ENCODE results near the gene ZBTB7A. TPM values are rescaled to one million over a fixed set of nuclear protein-coding genes. Genes with fewer than 3 reads are reported as not detected.

ZBTB7A gene
- total and polyA plus RNA-seq, 12 donors: 4.5 to 77.2 (median 47.1) TPM

- peaks cover 57 to 66% of the 10 kb centered on the region in 2 donors for H3K4me1 ChIP-seq (replicated peaks in 1 of 2)
- no peaks in the 10 kb centered on the region for H3K36me3 ChIP-seq (replicated peaks in 1 of 2)
- WGBS, 4 donors: 6 to 25% (median 19%) methylated on average over 14 to 31 of the region's 31 CpGs
- H3K27me3 ChIP-seq: no peaks in the 10 kb centered on the region
- peak overlapping the region in 3 of 4 donors; percentile 81 to 99 (median 93) for H3K4me3 ChIP-seq
- DNase-seq: peak in 6 of 7 donors; percentile 56 to 69 (median 60)
- TF ChIP-seq CTCF (IDR thresholded peaks at IDR 0.05) (no peak), POLR2A (IDR thresholded peaks at IDR 0.05) (peak in 1 of 2 donors; percentile 36)
- no peaks in the 10 kb centered on the region for H3K9me3 ChIP-seq (replicated peaks in 1 of 3)
- H3K27ac ChIP-seq: peak overlapping the region; percentile 69 to 98 (median 90)
- intact Hi-C loops (cut with DNase I): loop anchor here in 1 of 2 donors (5.0 kb wide), 1 partner anchor 51 kb away; no protein-coding TSS in a partner anchor
These were observed 3.1 kb downstream of the ZBTB7A start for GRCh38 chr19:4063369-4064148.

- peak overlapping the region; percentile 13 to 98 (median 93) for H3K27ac ChIP-seq
- TF ChIP-seq CTCF (IDR thresholded peaks at IDR 0.05) (no peak), POLR2A (IDR thresholded peaks at IDR 0.05) (no peak)
- intact Hi-C loops (cut with DNase I): loop anchor here in 1 of 2 donors (5.0 kb wide), 1 partner anchor 50 kb away; no protein-coding TSS in a partner anchor
- no peaks in the 10 kb centered on the region for H3K27me3 ChIP-seq
- H3K4me1 ChIP-seq (replicated peaks in 1 of 2): peaks cover 64 to 67% of the 10 kb centered on the region in 2 donors
- 40 to 54% (median 53%) methylated on average over 12 to 30 of the region's 30 CpGs for WGBS, 4 donors
- no peak for DNase-seq
- H3K36me3 ChIP-seq (replicated peaks in 1 of 2): no peaks in the 10 kb centered on the region
- H3K4me3 ChIP-seq: peak overlapping the region in 1 of 4 donors; percentile 99
- no peaks in the 10 kb centered on the region for H3K9me3 ChIP-seq (replicated peaks in 1 of 3)
These were observed 4.0 kb downstream of the ZBTB7A start for GRCh38 chr19:4062419-4063368.

- H3K4me1 ChIP-seq (replicated peaks in 1 of 2): peaks cover 68 to 70% of the 10 kb centered on the region in 2 donors
- peak in 2 of 7 donors; percentile 44 to 47 for DNase-seq
- 33 to 67% (median 55%) methylated on average over 1 to 29 of the region's 29 CpGs for WGBS, 4 donors
- TF ChIP-seq CTCF (IDR thresholded peaks at IDR 0.05) (no peak), POLR2A (IDR thresholded peaks at IDR 0.05) (no peak)
- H3K9me3 ChIP-seq (replicated peaks in 1 of 3): no peaks in the 10 kb centered on the region
- peak overlapping the region; percentile 73 to 98 (median 93) for H3K27ac ChIP-seq
- H3K36me3 ChIP-seq (replicated peaks in 1 of 2): no peaks in the 10 kb centered on the region
- H3K27me3 ChIP-seq: no peaks in the 10 kb centered on the region
- intact Hi-C loops (cut with DNase I): loop anchor here in 1 of 2 donors (5.0 kb wide), 1 partner anchor 50 kb away; no protein-coding TSS in a partner anchor
- peak overlapping the region in 1 of 4 donors; percentile 57 for H3K4me3 ChIP-seq
These were observed 4.8 kb downstream of the ZBTB7A start for GRCh38 chr19:4061683-4062418.

All from adrenal gland (tissue), 12 donors.